GM19468 (cell line): Measurements from ENCODE around the gene TMEM167B.
A peak's percentile ranks its signal among the peaks of the same experiment; 100 is the strongest.
"Not testable (repeated sequence)": the region's sequence is repeated elsewhere in the genome, so short reads cannot be mapped to it uniquely, and the experiment has no call there.

ENCODE experiments used
- ATAC-seq: cut with Tn5 transposase; IDR thresholded peaks from one replicate; pipeline ENCODE4 v1.9.1; 2021; ENCODE audit warnings: mild to moderate bottlenecking, moderate library complexity, moderate number of reproducible peaks; ENCODE audit not compliant: unreplicated experiment; ENCODE audit errors: extremely low read depth

Gene TMEM167B

GRCh38 chr1:109112056-109112651, 21.6 kb downstream of the TMEM167B start:
- ATAC-seq = no peak

DNA sequence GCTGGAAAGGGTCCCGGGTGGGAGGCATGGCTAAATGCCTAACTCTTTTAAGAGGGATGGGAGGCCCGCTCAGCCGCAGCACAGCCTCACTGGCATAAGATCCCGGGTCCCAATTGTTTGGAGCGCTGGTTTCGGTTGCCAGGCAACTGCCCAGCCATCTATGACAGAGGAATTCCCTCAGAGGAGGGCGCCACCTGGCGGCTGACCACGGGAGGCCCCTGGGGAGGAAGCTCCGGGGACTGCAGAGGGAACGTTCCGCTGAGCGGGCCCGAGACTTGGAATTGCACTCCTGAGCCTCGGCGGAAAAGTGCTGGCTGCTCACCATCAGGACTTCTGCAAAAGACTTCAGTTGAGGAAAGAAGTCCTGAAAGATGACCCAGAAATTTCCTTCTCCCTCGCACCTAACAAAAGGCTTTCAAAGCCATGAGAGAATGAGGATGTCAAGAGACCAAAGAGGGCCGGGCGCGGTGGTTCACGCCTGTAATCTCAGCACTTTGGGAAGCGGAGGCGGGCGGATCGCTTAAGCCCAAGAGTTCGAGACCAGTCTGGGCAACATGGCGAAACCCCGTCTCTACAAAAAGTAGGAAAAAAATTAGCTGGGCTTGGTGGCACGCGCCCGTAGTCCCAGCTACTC, 22.2 kb downstream of the TMEM167B start:
- peak; percentile 27 for ATAC-seq

DNA sequence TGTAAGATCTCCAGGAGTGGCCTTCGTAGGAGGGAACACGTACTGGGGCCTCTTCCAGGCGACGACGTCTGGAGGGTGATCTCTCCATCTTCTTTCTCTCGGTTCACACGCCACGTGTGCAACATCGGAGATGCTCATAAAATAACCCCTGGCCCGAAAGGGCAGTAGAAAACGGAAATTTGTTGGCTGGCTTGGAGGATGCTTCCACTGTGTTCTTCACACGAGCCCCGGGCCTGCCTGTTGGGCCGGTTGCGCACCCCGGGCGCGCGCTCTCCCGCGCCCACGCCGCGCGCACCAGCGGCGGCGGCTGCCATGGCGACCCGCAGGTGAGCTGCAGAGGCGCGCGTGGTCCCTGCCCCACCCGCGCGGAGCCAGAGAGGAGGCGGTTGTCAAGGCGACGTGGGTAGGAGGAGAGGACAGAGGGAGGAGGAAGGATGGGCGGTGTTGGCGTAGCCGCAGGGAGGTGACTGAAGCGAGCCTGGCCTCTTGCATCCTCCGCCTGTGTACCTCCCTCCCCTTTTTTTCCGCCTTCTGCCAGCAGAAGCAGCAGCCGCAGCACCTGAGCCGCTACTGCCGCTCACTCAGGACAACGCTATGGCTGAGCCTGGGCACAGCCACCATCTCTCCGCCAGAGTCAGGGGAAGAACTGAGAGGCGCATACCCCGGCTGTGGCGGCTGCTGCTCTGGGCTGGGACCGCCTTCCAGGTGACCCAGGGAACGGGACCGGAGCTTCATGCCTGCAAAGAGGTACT, 23.2 kb downstream of the TMEM167B start, which contains the start of gene ELAPOR1:
ELAPOR1 (plus strand) TSS at position 526 of the 752 bp plus-strand sequence; CDS start at position 595, 69 bp downstream.
- no peak for ATAC-seq

GRCh38 chr1:109114342-109114674, 23.7 kb downstream of the TMEM167B start:
- ATAC-seq = no peak

- no peak for ATAC-seq
Observed at GRCh38 chr1:109115685-109116084, 25.1 kb downstream of the TMEM167B start.

- ATAC-seq = no peak
Observed at GRCh38 chr1:109116286-109116685, 25.7 kb downstream of the TMEM167B start.

DNA sequence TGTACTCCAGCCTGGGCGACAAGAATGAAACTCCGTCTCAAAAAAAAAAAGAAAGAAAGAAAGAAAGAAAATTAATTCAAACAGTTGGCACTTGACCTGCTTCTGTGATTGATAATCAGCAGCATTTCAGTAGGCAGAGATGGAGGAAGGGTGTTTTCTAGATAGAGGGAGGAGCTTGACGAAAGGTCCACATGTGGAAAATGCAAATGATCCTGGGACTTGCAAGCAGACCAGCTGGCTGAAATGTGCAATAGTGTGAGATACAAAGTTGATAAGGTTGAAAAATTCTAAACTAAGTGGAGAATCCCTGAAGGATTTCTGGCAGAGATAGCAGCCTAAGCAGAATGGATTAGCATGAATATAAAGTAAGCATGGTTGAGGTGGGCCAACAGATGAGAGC, 27.5 kb downstream of the TMEM167B start:
- ATAC-seq = no peak

- no peak for ATAC-seq
Observed at GRCh38 chr1:109120356-109120755, 29.8 kb downstream of the TMEM167B start.

- no peak for ATAC-seq
Observed at GRCh38 chr1:109131059-109131458, 40.5 kb downstream of the TMEM167B start.

DNA sequence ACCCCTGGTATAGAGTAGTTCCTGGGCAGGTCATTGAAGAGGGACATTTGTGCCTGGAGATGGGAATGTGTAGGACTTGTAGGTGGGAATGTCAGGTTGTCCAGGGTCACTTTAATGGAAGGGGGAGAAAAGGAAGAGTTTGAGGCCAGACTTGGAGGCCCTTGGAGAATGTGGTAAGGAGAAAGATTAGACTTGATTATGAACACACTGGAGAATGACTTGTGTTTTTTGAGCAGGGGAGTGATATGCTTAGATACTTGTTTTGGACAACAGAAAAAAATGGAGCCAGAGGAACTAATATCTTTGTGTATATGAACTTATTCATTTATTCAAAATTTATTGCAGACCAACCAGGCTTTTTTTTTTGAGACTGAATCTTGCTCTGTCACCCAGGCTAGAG, 41.2 kb downstream of the TMEM167B start:
- ATAC-seq = no peak

- no peak for ATAC-seq
Observed at GRCh38 chr1:109133002-109133706, 42.6 kb downstream of the TMEM167B start.

GRCh38 chr1:109133815-109134214, 43.3 kb downstream of the TMEM167B start:
- ATAC-seq = no peak

DNA sequence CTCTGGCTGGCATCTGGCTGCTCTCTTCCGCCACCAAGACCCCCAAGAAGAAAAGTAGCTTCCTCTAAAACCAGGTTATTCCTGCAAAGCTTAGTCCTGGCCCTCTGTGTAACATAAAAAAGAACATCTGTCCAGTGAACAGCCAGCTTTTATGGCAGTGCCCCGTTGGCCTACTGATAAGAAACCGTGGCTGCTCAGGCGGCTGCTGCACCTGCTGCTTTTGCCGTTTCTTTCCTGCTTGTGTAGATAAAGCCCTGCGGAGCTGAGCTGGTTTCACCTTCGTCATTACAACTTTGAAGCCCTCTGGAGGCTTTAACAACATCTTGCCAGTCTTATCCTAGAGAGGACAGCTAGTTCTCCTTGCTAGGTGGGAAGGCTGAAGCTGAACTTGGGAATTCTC, 43.9 kb downstream of the TMEM167B start:
- no peak for ATAC-seq

GRCh38 chr1:109135940-109136339, 45.4 kb downstream of the TMEM167B start:
- ATAC-seq = no peak

GRCh38 chr1:109136766-109137165, 46.2 kb downstream of the TMEM167B start:
- ATAC-seq = no peak

GRCh38 chr1:109137958-109138357, 47.4 kb downstream of the TMEM167B start:
- ATAC-seq = no peak

DNA sequence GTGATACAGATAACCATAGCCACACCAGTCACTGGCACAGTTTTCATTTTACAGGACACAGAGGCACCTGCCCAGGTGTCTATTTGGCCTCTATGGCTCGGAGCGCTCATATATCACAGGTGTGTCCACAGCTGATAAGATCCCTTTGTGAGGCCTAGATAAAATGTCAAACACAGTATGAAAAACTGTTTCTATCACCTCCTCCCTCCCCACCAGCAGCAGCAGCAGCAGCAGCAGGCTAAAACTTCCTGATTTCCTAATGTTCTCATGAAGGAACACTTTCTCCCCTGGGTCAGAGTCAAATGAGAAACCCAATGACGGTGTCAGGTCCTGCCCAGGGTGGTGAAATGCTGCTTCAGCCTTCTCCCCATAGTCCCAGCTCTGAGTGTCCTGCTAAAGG, 47.8 kb downstream of the TMEM167B start:
- no peak for ATAC-seq

DNA sequence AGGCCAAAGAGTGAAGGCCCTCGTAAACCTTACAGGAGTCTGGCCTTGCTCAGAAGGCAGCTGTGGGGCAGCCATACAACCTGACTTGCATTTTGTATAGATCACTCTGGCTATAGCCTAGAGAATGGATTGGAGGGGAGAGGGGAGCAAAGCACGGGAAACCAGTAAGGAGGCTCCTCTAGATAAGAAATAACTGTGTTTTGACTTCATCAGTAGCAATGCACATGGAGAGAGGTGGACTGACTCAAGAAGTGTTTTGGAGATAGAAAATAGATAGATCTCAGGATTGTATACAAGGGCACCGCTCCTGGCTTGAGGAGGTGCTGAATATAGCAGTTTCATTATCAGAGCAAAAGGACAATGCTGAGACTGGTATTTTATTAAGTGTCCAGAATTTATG, 49.8 kb downstream of the TMEM167B start:
- ATAC-seq = no peak

GRCh38 chr1:109142260-109142659, 51.7 kb downstream of the TMEM167B start:
- no peak for ATAC-seq

DNA sequence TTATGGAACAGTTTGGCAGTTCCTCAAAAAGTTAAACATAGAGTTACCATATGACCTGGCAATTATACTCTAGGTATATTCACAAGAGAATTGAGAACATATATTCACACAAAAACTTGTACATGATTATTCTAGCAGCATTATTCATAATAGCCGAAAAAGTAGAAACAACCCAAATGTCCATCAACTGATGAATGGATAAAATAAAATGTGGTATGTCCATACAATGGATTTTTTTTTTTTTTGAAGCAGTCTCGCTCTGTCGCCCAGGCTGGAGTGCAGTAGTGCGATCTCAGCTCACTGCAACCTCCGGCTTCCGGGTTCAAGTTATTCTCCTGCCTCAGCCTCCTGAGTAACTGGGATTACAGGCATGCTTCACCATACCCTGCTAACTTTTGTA, 52.2 kb downstream of the TMEM167B start:
- not testable (repeated sequence) for ATAC-seq
